H1 (cell line): Measurements from ENCODE around the gene CSRNP3. TPM values are rescaled to one million over a fixed set of nuclear protein-coding genes. Genes with fewer than 3 reads are reported as not detected.

ENCODE experiments used
- CTCF ChIA-PET: fragments of 300-600 bp; sonication (Branson Sonifier 250); formaldehyde crosslinking; loops from one replicate; lab custom pipeline; 2021; ENCODE audit not compliant: partially characterized antibody; lab: Charles Lee
- POLR2A ChIA-PET: fragments of 300-600 bp; sonication (Branson Sonifier 250); formaldehyde crosslinking; loops from one replicate; lab custom pipeline; 2021; ENCODE audit warnings: inconsistent platforms; ENCODE audit not compliant: partially characterized antibody; lab: Charles Lee
- DNase-seq, 2 experiments: peaks; one replicate each; pipeline versions ENCODE4 v3.0.0 to v3.0.0-alpha.2; 2010 to 2022; ENCODE audit warnings: low spot score in 2 of 2, low read depth in 1 of 2, mixed read lengths in 1 of 2
- FAIRE-seq: peaks from 2 replicates; lab custom pipeline; 2011; peaks lifted over from hg19 to GRCh38; lab: Jason Lieb, UNC
- H2AFZ ChIP-seq: 2 replicates; pipeline ENCODE4 v1.8.1; 2012; ENCODE audit warnings: low read length, inconsistent platforms
- H2AK5ac ChIP-seq: 2 replicates; pipeline ENCODE4 v1.6.1; 2013; ENCODE audit warnings: low read depth, low read length
- H2BK120ac ChIP-seq: replicated peaks from 2 replicates; pipeline ENCODE3; 2013; ENCODE audit warnings: low read depth, low read length, inconsistent platforms
- H2BK12ac ChIP-seq: 2 replicates; pipeline ENCODE4 v1.6.1; 2013; ENCODE audit warnings: low read depth, low read length
- H2BK15ac ChIP-seq: 2 replicates; pipeline ENCODE4 v1.6.1; 2013; ENCODE audit warnings: low read length
- H2BK20ac ChIP-seq: 2 replicates; pipeline ENCODE4 v1.6.1; 2013; ENCODE audit warnings: low read length
- H2BK5ac ChIP-seq: 2 replicates; pipeline ENCODE4 v1.6.1; 2013; ENCODE audit warnings: low read depth, low read length
- H3K14ac ChIP-seq: 2 replicates; pipeline ENCODE4 v1.6.1; 2013; ENCODE audit warnings: inconsistent platforms; ENCODE audit not compliant: insufficient read length
- H3K18ac ChIP-seq: 2 replicates; pipeline ENCODE4 v1.6.1; 2013; ENCODE audit warnings: low read length; ENCODE audit errors: extremely low read depth
- H3K23ac ChIP-seq: 2 replicates; pipeline ENCODE4 v1.6.1; 2013; ENCODE audit warnings: inconsistent platforms; ENCODE audit not compliant: insufficient read length
- H3K23me2 ChIP-seq: 2 replicates; pipeline ENCODE4 v1.6.1; 2013; ENCODE audit warnings: low read depth, low read length
- H3K27ac ChIP-seq: 2 replicates; pipeline ENCODE4 v1.6.1; 2011; ENCODE audit warnings: low read depth, low read length, inconsistent platforms
- H3K27me3 ChIP-seq, 4 experiments: replicated peaks in 1 of 4; 1 replicate in 1 of 4; 2 replicates in 3 of 4; pipeline versions ENCODE4 v1.6.1 to v1.8.1; 2011 to 2013; ENCODE audit warnings: low read length in 3 of 4, mild to moderate bottlenecking in 3 of 4, inconsistent platforms in 2 of 4, mixed read lengths in 2 of 4, moderate library complexity in 1 of 4; ENCODE audit not compliant: control insufficient read depth in 3 of 4, insufficient read depth in 3 of 4; ENCODE audit errors: extremely low read depth in 1 of 4
- H3K36me3 ChIP-seq, 4 experiments: 2 replicates each; pipeline versions ENCODE4 v1.6.1 to v1.8.1; 2011 to 2013; ENCODE audit warnings: mild to moderate bottlenecking in 4 of 4, low read length in 3 of 4, moderate library complexity in 2 of 4, control low read depth in 1 of 4, inconsistent platforms in 1 of 4; ENCODE audit not compliant: insufficient read depth in 4 of 4, control insufficient read depth in 2 of 4
- H3K4ac ChIP-seq: replicated peaks from 2 replicates; pipeline ENCODE3; 2013; ENCODE audit warnings: low read length, low read depth, mixed read lengths, inconsistent platforms; ENCODE audit not compliant: insufficient read length
- H3K4me1 ChIP-seq, 4 experiments: replicated peaks in 1 of 4; 1 replicate in 1 of 4; 2 replicates in 3 of 4; pipeline versions ENCODE4 v1.6.1 to v1.8.1; 2011 to 2013; ENCODE audit warnings: low read length in 3 of 4, inconsistent platforms in 2 of 4, mixed read lengths in 1 of 4; ENCODE audit not compliant: insufficient read depth in 4 of 4, control insufficient read depth in 3 of 4
- H3K4me2 ChIP-seq, 2 experiments: 2 replicates each; pipeline versions ENCODE4 v1.6.1 to v1.8.1; 2011 to 2013; ENCODE audit warnings: low read depth in 2 of 2, low read length in 2 of 2, control low read depth in 1 of 2, inconsistent platforms in 1 of 2, mild to moderate bottlenecking in 1 of 2; ENCODE audit not compliant: insufficient read depth in 1 of 2
- H3K4me3 ChIP-seq, 4 experiments: fragments of 200-600, 300-600 bp in 1 of 4; sonication (generic), shearing (Covaris generic), sonication (Bioruptor Twin) in 1 of 4; 2 replicates each; pipeline versions ENCODE4 v1.5.1 to v1.8.1; 2011 to 2016; ENCODE audit warnings: low read length in 4 of 4, low read depth in 3 of 4, control low read depth in 2 of 4, inconsistent platforms in 2 of 4, mild to moderate bottlenecking in 2 of 4, mixed read lengths in 1 of 4, moderate library complexity in 1 of 4; ENCODE audit not compliant: insufficient read depth in 2 of 4; ENCODE audit errors: extremely low read depth in 1 of 4
- H3K56ac ChIP-seq: replicated peaks from 2 replicates; pipeline ENCODE3; 2013; ENCODE audit warnings: low read depth, mild to moderate bottlenecking, mixed read lengths, low read length, inconsistent platforms; ENCODE audit not compliant: insufficient read length
- H3K79me1 ChIP-seq: 2 replicates; pipeline ENCODE4 v1.6.1; 2013; ENCODE audit warnings: low read depth, low read length, control low read depth
- H3K79me2 ChIP-seq, 2 experiments: 2 replicates each; pipeline versions ENCODE4 v1.6.1 to v1.8.1; 2012 to 2013; ENCODE audit warnings: low read length in 2 of 2, mild to moderate bottlenecking in 2 of 2, inconsistent platforms in 1 of 2; ENCODE audit not compliant: insufficient read depth in 2 of 2, control insufficient read depth in 1 of 2
- H3K9ac ChIP-seq, 4 experiments: replicated peaks in 1 of 4; 1 replicate in 1 of 4; 2 replicates in 3 of 4; pipeline versions ENCODE4 v1.6.1 to v1.8.1; 2011 to 2013; ENCODE audit warnings: low read depth in 3 of 4, low read length in 3 of 4, control low read depth in 2 of 4, mild to moderate bottlenecking in 2 of 4, moderate library complexity in 2 of 4, inconsistent platforms in 1 of 4; ENCODE audit errors: extremely low read depth in 1 of 4
- H3K9me3 ChIP-seq, 2 experiments: 2 replicates each; pipeline versions ENCODE4 v1.6.1 to v1.8.1; 2012 to 2013; ENCODE audit warnings: mild to moderate bottlenecking in 2 of 2, moderate library complexity in 2 of 2, control low read depth in 1 of 2, inconsistent platforms in 1 of 2, low read depth in 1 of 2, low read length in 1 of 2, mixed read lengths in 1 of 2; ENCODE audit not compliant: insufficient read depth in 2 of 2
- H4K20me1 ChIP-seq, 2 experiments: replicated peaks in 1 of 2; 2 replicates each; pipeline versions ENCODE3 to v1.8.1; 2011 to 2013; ENCODE audit warnings: inconsistent platforms in 2 of 2, low read length in 2 of 2, mild to moderate bottlenecking in 1 of 2; ENCODE audit not compliant: insufficient read depth in 2 of 2, control insufficient read depth in 1 of 2
- H4K5ac ChIP-seq: 2 replicates; pipeline ENCODE4 v1.6.1; 2013; ENCODE audit warnings: low read length, low read depth, mixed read lengths, inconsistent platforms; ENCODE audit not compliant: insufficient read length
- H4K8ac ChIP-seq: 2 replicates; pipeline ENCODE4 v1.8.0; 2013; ENCODE audit warnings: mild to moderate bottlenecking, moderate library complexity, low read length, inconsistent platforms; ENCODE audit not compliant: insufficient read depth; ENCODE audit errors: extremely low read depth
- H4K91ac ChIP-seq: replicated peaks from 2 replicates; pipeline ENCODE3; 2013; ENCODE audit warnings: low read length, mixed read lengths, inconsistent platforms; ENCODE audit not compliant: insufficient read length
- BCL11A ChIP-seq, 2 experiments: IDR thresholded peaks; one replicate each; pipeline ENCODE4 v1.6.1; 2011; ENCODE audit warnings: low read depth in 2 of 2, low read length in 2 of 2, mild to moderate bottlenecking in 2 of 2
- CREB1 ChIP-seq: IDR thresholded peaks from 2 replicates; pipeline ENCODE4 v1.6.1; 2012; ENCODE audit warnings: inconsistent platforms
- KDM4A ChIP-seq: IDR thresholded peaks from one replicate; pipeline ENCODE4 v1.7.1; 2012; ENCODE audit warnings: low read depth, mild to moderate bottlenecking, moderate library complexity, low read length, inconsistent platforms; ENCODE audit not compliant: severe bottlenecking
- MAFK ChIP-seq: IDR thresholded peaks from 2 replicates; pipeline ENCODE4 v1.6.1; 2012; ENCODE audit warnings: low read depth, mild to moderate bottlenecking, improper control_type of control experiment, low read length
- NRF1 ChIP-seq: IDR thresholded peaks from 2 replicates; pipeline ENCODE4 v1.6.1; 2011; ENCODE audit warnings: mild to moderate bottlenecking, low read depth, low read length, improper control_type of control experiment
- PHF8 ChIP-seq: fragments of 200-600 bp; sonication (generic); conservative IDR thresholded peaks from 2 replicates; pipeline ENCODE4 v1.7.1; 2012; ENCODE audit warnings: low read depth, mild to moderate bottlenecking, inconsistent platforms, low read length, moderate library complexity
- POLR2A ChIP-seq, 2 experiments: IDR thresholded peaks; 1 replicate in 1 of 2; 2 replicates in 1 of 2; pipeline ENCODE4 v1.6.1; 2011; ENCODE audit warnings: low read depth in 2 of 2, low read length in 2 of 2, mild to moderate bottlenecking in 2 of 2; ENCODE audit errors: control extremely low read depth in 1 of 2
- RBBP5 ChIP-seq: IDR thresholded peaks from 2 replicates; pipeline ENCODE4 v1.7.1; 2012; ENCODE audit warnings: low read depth, mild to moderate bottlenecking, inconsistent platforms, low read length, moderate library complexity, borderline replicate concordance
- RXRA ChIP-seq: IDR thresholded peaks from 2 replicates; pipeline ENCODE4 v1.6.1; 2011; ENCODE audit warnings: low read depth, mild to moderate bottlenecking, low read length, moderate library complexity; ENCODE audit not compliant: insufficient read depth
- SRF ChIP-seq: IDR thresholded peaks from 2 replicates; pipeline ENCODE4 v1.6.1; 2011; ENCODE audit warnings: mild to moderate bottlenecking, low read depth, low read length, moderate library complexity
- SUZ12 ChIP-seq: fragments of 200-600 bp; sonication (generic); IDR thresholded peaks from 2 replicates; pipeline ENCODE4 v1.6.1; 2012; ENCODE audit warnings: mild to moderate bottlenecking, inconsistent platforms, low read length, moderate library complexity, mixed read lengths
- TAF1 ChIP-seq: IDR thresholded peaks from 2 replicates; pipeline ENCODE4 v1.6.1; 2011; ENCODE audit warnings: mild to moderate bottlenecking, low read depth, low read length
- WGBS, 2 experiments: shearing (Covaris generic) in 1 of 2; methylation state at CpG; one replicate each; pipeline versions ENCODE4 v1.1.6 to v1.1.7; 2013 to 2015; ENCODE audit warnings: low lambda C conversion rate in 2 of 2, mixed read lengths in 2 of 2, inconsistent platforms in 1 of 2, low coverage in 1 of 2, missing lambda C conversion rate in 1 of 2; ENCODE audit not compliant: insufficient replicate concordance in 2 of 2, insufficient coverage in 1 of 2, insufficient read length in 1 of 2; ENCODE audit errors: extremely low coverage in 1 of 2, missing lambda C conversion rate in 1 of 2; 5-methylcytosine and 5-hydroxymethylcytosine counted together
- polyA plus RNA-seq, 7 experiments: library from polyadenylated mRNA; depleted of rRNA in 3 of 7; stranded (reverse) in 5 of 7; unstranded in 2 of 7; fragments of >200 nt in 5 of 7; fragments of 200-250 nt in 2 of 7; gene quantifications; 1 replicate in 5 of 7; 2 replicates in 1 of 7; 4 replicates in 1 of 7; pipeline versions ENCODE4 v1.2.1 to v1.2.3, GENCODE V29; 2011 to 2013; ENCODE audit warnings: missing spikeins in 2 of 7, mixed read lengths in 2 of 7
- total RNA-seq: library from RNA; stranded (reverse); fragmentation: NEBNext Ultra II Directional; extraction: Animal tissue kit (Norgen Biotek cat#: 25700); gene quantifications from 2 replicates; pipeline ENCODE4 v1.2.1, GENCODE V29; 2021
- TF ChIP-seq, protein P1 (sequence below): IDR thresholded peaks from 2 replicates; pipeline ENCODE4 v1.6.1; 2012; ENCODE audit warnings: inconsistent platforms

CSRNP3 gene
- total and polyA plus RNA-seq, 2 of the 8 experiments (the other 6 are each of a cell fraction or from before 2014, with no cell fraction given), result 1.3 to 6.5 TPM

- no peaks in the 10 kb centered on the region for H3K79me1 ChIP-seq
- DNase-seq, result no peak
- no peak overlapping the region for H4K8ac ChIP-seq
- no peaks in the 10 kb centered on the region for H3K23me2 ChIP-seq
- no peak overlapping the region for H2BK5ac ChIP-seq
- H3K4me1 ChIP-seq, result no peaks in the 10 kb centered on the region
- H2BK120ac ChIP-seq, result no peak overlapping the region
- no peak overlapping the region for H2BK12ac ChIP-seq
- whole genome bisulfite sequencing, 2 experiments, result 93% methylated on average over 2 of the region's 2 CpGs; no CpG with 5 or more reads in 1 of the 2 experiments
- H3K27me3 ChIP-seq, result no peaks in the 10 kb centered on the region
- H3K4me3 ChIP-seq, result no peak overlapping the region
- H3K4me2 ChIP-seq, result no peak overlapping the region
- H4K91ac ChIP-seq, result no peak overlapping the region
- H4K5ac ChIP-seq, result no peak overlapping the region
- H3K18ac ChIP-seq, result no peak overlapping the region
- H4K20me1 ChIP-seq, result no peaks in the 10 kb centered on the region
- POLR2A ChIA-PET, result no interaction called here
- no peak overlapping the region for H3K4ac ChIP-seq
- no peak overlapping the region for H3K56ac ChIP-seq
- no peaks in the 10 kb centered on the region for H3K9me3 ChIP-seq
- CTCF ChIA-PET, result no interaction called here
- no peak overlapping the region for H3K27ac ChIP-seq
- H2AK5ac ChIP-seq, result no peak overlapping the region
- no peaks in the 10 kb centered on the region for H3K79me2 ChIP-seq
- TF ChIP-seq TAF1 (no peak), RXRA (no peak), NRF1 (no peak), SUZ12 (no peak), CREB1 (no peak), POLR2A (IDR thresholded peaks at IDR 0.05; ENCODE audit: control extremely low read depth in 1 of 2, low read depth in 2 of 2, low read length in 2 of 2) (no peak), SRF (no peak), KDM4A (no peak), MAFK (no peak), BCL11A (IDR thresholded peaks at IDR 0.05; ENCODE audit: low read depth in 2 of 2, low read length in 2 of 2) (no peak), PHF8 (no peak), RBBP5 (no peak)
- TF ChIP-seq, protein P1, sequence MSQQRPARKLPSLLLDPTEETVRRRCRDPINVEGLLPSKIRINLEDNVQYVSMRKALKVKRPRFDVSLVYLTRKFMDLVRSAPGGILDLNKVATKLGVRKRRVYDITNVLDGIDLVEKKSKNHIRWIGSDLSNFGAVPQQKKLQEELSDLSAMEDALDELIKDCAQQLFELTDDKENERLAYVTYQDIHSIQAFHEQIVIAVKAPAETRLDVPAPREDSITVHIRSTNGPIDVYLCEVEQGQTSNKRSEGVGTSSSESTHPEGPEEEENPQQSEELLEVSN, result no peak
- H3K23ac ChIP-seq, result no peak overlapping the region
- no peak overlapping the region for H3K14ac ChIP-seq
- H2BK15ac ChIP-seq, result no peak overlapping the region
- no peak for FAIRE-seq
- H3K9ac ChIP-seq, result no peak overlapping the region
- no peak overlapping the region for H2BK20ac ChIP-seq
- H3K36me3 ChIP-seq, result no peaks in the 10 kb centered on the region; a peak in 1 of 8 replicates
- no peak overlapping the region for H2AFZ ChIP-seq
These were observed 30.5 kb downstream of the CSRNP3 start for GRCh38 chr2:165500001-165500400.
